Measurements from ENCODE around the gene MAP6. TPM values are rescaled to one million over a fixed set of nuclear protein-coding genes. Genes with fewer than 3 reads are reported as not detected.
A peak's percentile ranks its signal among the peaks of the same experiment; 100 is the strongest.

Gene MAP6
- total and polyA plus RNA-seq, 9 of the 15 experiments (the other 6 are each of a cell fraction or from before 2014, with no cell fraction given): not detected

DNA sequence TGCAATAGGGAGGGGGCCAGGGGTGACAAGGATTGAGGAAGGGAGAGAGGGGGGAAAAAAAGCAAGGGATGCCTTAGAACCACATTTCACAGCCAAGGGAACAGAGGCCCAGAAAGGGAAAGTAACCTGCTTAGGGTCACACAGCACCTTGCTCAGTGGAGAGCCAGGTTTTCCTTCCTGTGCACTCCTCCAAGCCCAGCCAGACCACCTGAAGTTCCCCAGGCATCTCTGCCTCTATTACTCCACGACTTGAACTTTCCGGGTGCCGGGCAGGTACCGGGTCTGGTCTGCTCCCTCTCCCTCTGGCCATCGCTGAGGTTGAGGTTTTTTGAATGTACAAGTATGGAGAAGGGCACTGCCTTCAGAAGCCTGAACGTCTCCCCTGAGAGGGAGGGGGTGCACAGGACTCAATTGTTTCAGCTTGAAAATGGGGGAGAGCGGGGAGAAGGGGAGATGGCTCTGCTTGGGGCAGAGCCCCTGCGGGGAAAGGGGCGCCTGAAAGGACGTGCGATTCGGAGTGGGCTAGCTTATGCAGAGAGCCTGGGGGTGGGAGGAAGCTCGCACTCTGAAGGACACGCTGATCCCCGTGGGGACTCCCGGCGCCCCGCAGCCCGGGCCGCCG lies 107.3 kb downstream of the MAP6 start (continued):
- TF ChIP-seq, protein P1, sequence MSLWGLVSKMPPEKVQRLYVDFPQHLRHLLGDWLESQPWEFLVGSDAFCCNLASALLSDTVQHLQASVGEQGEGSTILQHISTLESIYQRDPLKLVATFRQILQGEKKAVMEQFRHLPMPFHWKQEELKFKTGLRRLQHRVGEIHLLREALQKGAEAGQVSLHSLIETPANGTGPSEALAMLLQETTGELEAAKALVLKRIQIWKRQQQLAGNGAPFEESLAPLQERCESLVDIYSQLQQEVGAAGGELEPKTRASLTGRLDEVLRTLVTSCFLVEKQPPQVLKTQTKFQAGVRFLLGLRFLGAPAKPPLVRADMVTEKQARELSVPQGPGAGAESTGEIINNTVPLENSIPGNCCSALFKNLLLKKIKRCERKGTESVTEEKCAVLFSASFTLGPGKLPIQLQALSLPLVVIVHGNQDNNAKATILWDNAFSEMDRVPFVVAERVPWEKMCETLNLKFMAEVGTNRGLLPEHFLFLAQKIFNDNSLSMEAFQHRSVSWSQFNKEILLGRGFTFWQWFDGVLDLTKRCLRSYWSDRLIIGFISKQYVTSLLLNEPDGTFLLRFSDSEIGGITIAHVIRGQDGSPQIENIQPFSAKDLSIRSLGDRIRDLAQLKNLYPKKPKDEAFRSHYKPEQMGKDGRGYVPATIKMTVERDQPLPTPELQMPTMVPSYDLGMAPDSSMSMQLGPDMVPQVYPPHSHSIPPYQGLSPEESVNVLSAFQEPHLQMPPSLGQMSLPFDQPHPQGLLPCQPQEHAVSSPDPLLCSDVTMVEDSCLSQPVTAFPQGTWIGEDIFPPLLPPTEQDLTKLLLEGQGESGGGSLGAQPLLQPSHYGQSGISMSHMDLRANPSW (CRISPR knock-in tag; IDR thresholded peaks at IDR 0.05): no peak
- TF ChIP-seq, protein P2, sequence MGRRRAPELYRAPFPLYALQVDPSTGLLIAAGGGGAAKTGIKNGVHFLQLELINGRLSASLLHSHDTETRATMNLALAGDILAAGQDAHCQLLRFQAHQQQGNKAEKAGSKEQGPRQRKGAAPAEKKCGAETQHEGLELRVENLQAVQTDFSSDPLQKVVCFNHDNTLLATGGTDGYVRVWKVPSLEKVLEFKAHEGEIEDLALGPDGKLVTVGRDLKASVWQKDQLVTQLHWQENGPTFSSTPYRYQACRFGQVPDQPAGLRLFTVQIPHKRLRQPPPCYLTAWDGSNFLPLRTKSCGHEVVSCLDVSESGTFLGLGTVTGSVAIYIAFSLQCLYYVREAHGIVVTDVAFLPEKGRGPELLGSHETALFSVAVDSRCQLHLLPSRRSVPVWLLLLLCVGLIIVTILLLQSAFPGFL (CRISPR knock-in tag; IDR thresholded peaks at IDR 0.05): no peak
- TF ChIP-seq DMBX1 (CRISPR knock-in tag; IDR thresholded peaks at IDR 0.05; ENCODE audit: borderline replicate concordance): no peak
- TF ChIP-seq SNIP1 (IDR thresholded peaks at IDR 0.05; ENCODE audit: low read depth): no peak
- peak; percentile 75 for TF ChIP-seq ADNP (tag; IDR thresholded peaks at IDR 0.05)
- TF ChIP-seq PHF8 (IDR thresholded peaks at IDR 0.05; ENCODE audit: borderline replicate concordance, low read length): no peak
- TF ChIP-seq, protein P3, sequence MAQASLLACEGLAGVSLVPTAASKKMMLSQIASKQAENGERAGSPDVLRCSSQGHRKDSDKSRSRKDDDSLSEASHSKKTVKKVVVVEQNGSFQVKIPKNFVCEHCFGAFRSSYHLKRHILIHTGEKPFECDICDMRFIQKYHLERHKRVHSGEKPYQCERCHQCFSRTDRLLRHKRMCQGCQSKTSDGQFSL (CRISPR knock-in tag; IDR thresholded peaks at IDR 0.05): 0 out of 2 replicates have a peak, but pooled peaks have one; percentile 49
- TF ChIP-seq, protein P3 (tag; IDR thresholded peaks at IDR 0.05): no peak
- TF ChIP-seq, protein P4, sequence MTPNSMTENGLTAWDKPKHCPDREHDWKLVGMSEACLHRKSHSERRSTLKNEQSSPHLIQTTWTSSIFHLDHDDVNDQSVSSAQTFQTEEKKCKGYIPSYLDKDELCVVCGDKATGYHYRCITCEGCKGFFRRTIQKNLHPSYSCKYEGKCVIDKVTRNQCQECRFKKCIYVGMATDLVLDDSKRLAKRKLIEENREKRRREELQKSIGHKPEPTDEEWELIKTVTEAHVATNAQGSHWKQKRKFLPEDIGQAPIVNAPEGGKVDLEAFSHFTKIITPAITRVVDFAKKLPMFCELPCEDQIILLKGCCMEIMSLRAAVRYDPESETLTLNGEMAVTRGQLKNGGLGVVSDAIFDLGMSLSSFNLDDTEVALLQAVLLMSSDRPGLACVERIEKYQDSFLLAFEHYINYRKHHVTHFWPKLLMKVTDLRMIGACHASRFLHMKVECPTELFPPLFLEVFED (CRISPR knock-in tag; conservative IDR thresholded peaks at IDR 0.05): no peak
- TF ChIP-seq NRF1 (conservative IDR thresholded peaks at IDR 0.05 in 1 of 2, IDR thresholded peaks at IDR 0.05 in 1 of 2): no peak
- no peak for TF ChIP-seq MED1 (CRISPR knock-in tag; IDR thresholded peaks at IDR 0.05; ENCODE audit: borderline replicate concordance)
- TF ChIP-seq HDAC2 (IDR thresholded peaks at IDR 0.05): peak; percentile 79; the same call in 1 of the 2 replicates
- TF ChIP-seq RFX5 (IDR thresholded peaks at IDR 0.05; ENCODE audit: low read depth, low read length): no peak
- TF ChIP-seq BMI1 (IDR thresholded peaks at IDR 0.05; ENCODE audit: low read length): no peak
- no peak for TF ChIP-seq DNMT1 (IDR thresholded peaks at IDR 0.05)
- TF ChIP-seq ZNF212 (CRISPR knock-in tag; IDR thresholded peaks at IDR 0.05): no peak
- no peak for TF ChIP-seq U2AF1 (optimal IDR thresholded peaks at IDR 0.05; ENCODE audit: low read depth, low read length)
- TF ChIP-seq CHD4 (IDR thresholded peaks at IDR 0.05; ENCODE audit: insufficient read depth, insufficient replicate concordance, low read depth, low read length, poor library complexity, severe bottlenecking): peak; percentile 63
- TF ChIP-seq CBX3 (IDR thresholded peaks at IDR 0.05; ENCODE audit: borderline replicate concordance in 1 of 2, low read length in 2 of 2): no peak
- TF ChIP-seq PYGO2 (tag; IDR thresholded peaks at IDR 0.05): no peak
- no peak for TF ChIP-seq ERF (CRISPR knock-in tag; IDR thresholded peaks at IDR 0.05)
- no peak for TF ChIP-seq BRCA1 (IDR thresholded peaks at IDR 0.05)
- TF ChIP-seq BRCA1 (CRISPR knock-in tag; IDR thresholded peaks at IDR 0.05): no peak
- TF ChIP-seq ZNF232 (CRISPR knock-in tag; IDR thresholded peaks at IDR 0.05): no peak

All from K562 (cell line).